Parathyroid adenoma (tissue), 2 donors: Measurements from ENCODE around the gene XXYLT1.
"Not testable (repeated sequence)": the region's sequence is repeated elsewhere in the genome, so short reads cannot be mapped to it uniquely, and the experiment has no call there.

ENCODE experiments used
- H2AFZ ChIP-seq: fragments of 300-600 bp; sonication (generic); one replicate; pipeline ENCODE4 v1.7.0; 2017; ENCODE audit warnings: antibody characterized with exemption, mild to moderate bottlenecking
- H3K27ac ChIP-seq: fragments of 300-600 bp; sonication (generic); one replicate; pipeline ENCODE4 v1.7.0; 2017
- H3K27me3 ChIP-seq: fragments of 300-600 bp; sonication (generic); one replicate; pipeline ENCODE4 v1.7.0; 2017; ENCODE audit warnings: low read length; ENCODE audit not compliant: control insufficient read depth, insufficient read depth
- H3K36me3 ChIP-seq: fragments of 300-600 bp; sonication (generic); one replicate; pipeline ENCODE4 v1.7.0; 2017; ENCODE audit warnings: low read length; ENCODE audit not compliant: control insufficient read depth, insufficient read depth
- H3K4me1 ChIP-seq: fragments of 300-600 bp; sonication (generic); one replicate; pipeline ENCODE4 v1.7.0; 2017; ENCODE audit warnings: control low read depth
- H3K4me2 ChIP-seq: fragments of 300-600 bp; sonication (generic); one replicate; pipeline ENCODE4 v1.7.0; 2017; ENCODE audit warnings: low read length
- H3K4me3 ChIP-seq: fragments of 300-600 bp; sonication (generic); one replicate; pipeline ENCODE4 v1.7.0; 2017; ENCODE audit warnings: low read depth, low read length
- H3K79me2 ChIP-seq: fragments of 300-600 bp; sonication (generic); one replicate; pipeline ENCODE4 v1.7.0; 2017; ENCODE audit warnings: control low read depth
- H3K9ac ChIP-seq: fragments of 300-600 bp; sonication (generic); one replicate; pipeline ENCODE4 v1.7.0; 2017; ENCODE audit warnings: mild to moderate bottlenecking
- H3K9me3 ChIP-seq: fragments of 300-600 bp; sonication (generic); one replicate; pipeline ENCODE4 v1.7.0; 2017; ENCODE audit warnings: low read length; ENCODE audit not compliant: control insufficient read depth
- CTCF ChIP-seq: fragments of 300-600 bp; sonication (generic); IDR thresholded peaks from one replicate; pipeline ENCODE4 v1.7.0; 2017; ENCODE audit warnings: antibody characterized with exemption, mild to moderate bottlenecking
- donor health status: primary hyperparathyroidism.

Gene XXYLT1

GRCh38 chr3:195095035-195095703, 175.8 kb downstream of the XXYLT1 start:
- H3K36me3 ChIP-seq: no peaks in the 10 kb centered on the region
- no peaks in the 10 kb centered on the region for H3K27me3 ChIP-seq
- no peak for TF ChIP-seq CTCF
- peaks cover 14% of the 10 kb centered on the region for H3K4me1 ChIP-seq
- H3K4me3 ChIP-seq: no peak overlapping the region
- peak overlapping the region; percentile 83 for H2AFZ ChIP-seq
- H3K9me3 ChIP-seq: no peaks in the 10 kb centered on the region
- no peak overlapping the region for H3K27ac ChIP-seq
- H3K4me2 ChIP-seq: no peak overlapping the region
- H3K79me2 ChIP-seq: peaks cover 12% of the 10 kb centered on the region
- H3K9ac ChIP-seq: no peak overlapping the region

GRCh38 chr3:195094191-195094921, 176.6 kb downstream of the XXYLT1 start:
- no peaks in the 10 kb centered on the region for H3K27me3 ChIP-seq
- peak overlapping the region; percentile 59 for H3K27ac ChIP-seq
- no peak overlapping the region for H3K4me3 ChIP-seq
- no peak overlapping the region for H3K4me2 ChIP-seq
- H3K79me2 ChIP-seq: peaks cover 12% of the 10 kb centered on the region
- H3K9me3 ChIP-seq: no peaks in the 10 kb centered on the region
- H2AFZ ChIP-seq: peak overlapping the region; percentile 83
- no peak overlapping the region for H3K9ac ChIP-seq
- no peaks in the 10 kb centered on the region for H3K36me3 ChIP-seq
- peaks cover 14% of the 10 kb centered on the region for H3K4me1 ChIP-seq
- no peak for TF ChIP-seq CTCF

- H3K27me3 ChIP-seq: no peaks in the 10 kb centered on the region
- TF ChIP-seq CTCF: no peak
- H3K4me3 ChIP-seq: no peak overlapping the region
- no peak overlapping the region for H3K9ac ChIP-seq
- no peaks in the 10 kb centered on the region for H3K36me3 ChIP-seq
- peaks cover 12% of the 10 kb centered on the region for H3K79me2 ChIP-seq
- no peak overlapping the region for H3K4me2 ChIP-seq
- H2AFZ ChIP-seq: peak overlapping the region; percentile 83
- H3K4me1 ChIP-seq: peaks cover 14% of the 10 kb centered on the region
- H3K9me3 ChIP-seq: no peaks in the 10 kb centered on the region
- peak overlapping the region; percentile 59 for H3K27ac ChIP-seq
These were observed 177.2 kb downstream of the XXYLT1 start for GRCh38 chr3:195093731-195094130.

- not testable (repeated sequence) for H3K9ac ChIP-seq, H3K27ac ChIP-seq
These were observed 182.9 kb downstream of the XXYLT1 start for GRCh38 chr3:195087840-195088601.

GRCh38 chr3:195087328-195087727, 183.6 kb downstream of the XXYLT1 start:
- no peak overlapping the region for H3K4me3 ChIP-seq
- no peak overlapping the region for H3K4me2 ChIP-seq
- peaks cover 2% of the 10 kb centered on the region for H3K79me2 ChIP-seq
- H3K36me3 ChIP-seq: no peaks in the 10 kb centered on the region
- no peak overlapping the region for H2AFZ ChIP-seq
- no peak for TF ChIP-seq CTCF
- H3K9ac ChIP-seq: no peak overlapping the region
- no peaks in the 10 kb centered on the region for H3K9me3 ChIP-seq
- no peaks in the 10 kb centered on the region for H3K27me3 ChIP-seq
- peaks cover 6% of the 10 kb centered on the region for H3K4me1 ChIP-seq
- no peak overlapping the region for H3K27ac ChIP-seq

More at GRCh38 chr3:195087840-195088601, 182.9 kb downstream of the XXYLT1 start:
- not testable (repeated sequence) for H3K36me3 ChIP-seq, H3K79me2 ChIP-seq, H3K4me3 ChIP-seq, H2AFZ ChIP-seq, H3K27me3 ChIP-seq, H3K9me3 ChIP-seq, H3K4me1 ChIP-seq, H3K4me2 ChIP-seq
